Natural killer cell (primary cell): ENCODE data around the gene HSPA5. TPM values are rescaled to one million over a fixed set of nuclear protein-coding genes. Genes with fewer than 3 reads are reported as not detected.
A peak's percentile ranks its signal among the peaks of the same experiment; 100 is the strongest.
"Not testable (repeated sequence)": the region's sequence is repeated elsewhere in the genome, so short reads cannot be mapped to it uniquely, and the experiment has no call there.

Experiments used
- ATAC-seq, 3 donors: fragments of 150-1000 bp in 2 of 3; fragments of 200-7000 bp in 1 of 3; cut with Tn5 transposase; 1 replicate in 1 of 3; 2 replicates in 2 of 3; pipeline ENCODE4 v1.10.0; 2021; ENCODE audit warnings: mild to moderate bottlenecking in 2 of 3, moderate library complexity in 2 of 3
- DNase-seq, 2 donors: peaks; one replicate each; pipeline versions ENCODE4 v3.0.0 to v3.0.0-alpha.2; 2013 to 2021; ENCODE audit warnings: mixed read lengths in 1 of 2
- H3K27ac ChIP-seq: one replicate; pipeline ENCODE4 v1.5.1; 2013; ENCODE audit warnings: mild to moderate bottlenecking, low read length
- H3K27me3 ChIP-seq: one replicate; pipeline ENCODE4 v1.6.1; 2013; ENCODE audit warnings: low read length; ENCODE audit not compliant: control insufficient read depth, insufficient read depth
- H3K36me3 ChIP-seq: one replicate; pipeline ENCODE4 v1.6.1; 2013; ENCODE audit warnings: low read length; ENCODE audit not compliant: control insufficient read depth, insufficient read depth
- H3K4me1 ChIP-seq: one replicate; pipeline ENCODE4 v1.6.1; 2013; ENCODE audit warnings: low read length; ENCODE audit not compliant: control insufficient read depth, insufficient read depth
- H3K4me3 ChIP-seq: one replicate; pipeline ENCODE4 v1.5.1; 2013; ENCODE audit warnings: low read length
- H3K9me3 ChIP-seq: one replicate; pipeline ENCODE4 v1.6.1; 2013; ENCODE audit warnings: low read length; ENCODE audit not compliant: control insufficient read depth, insufficient read depth
- H3K27ac Mint-ChIP-seq, 2 donors: one replicate each; pipeline ENCODE4 v1.8.0; 2022; ENCODE audit warnings: mild to moderate bottlenecking in 2 of 2, mixed read lengths in 2 of 2, moderate library complexity in 1 of 2
- H3K27me3 Mint-ChIP-seq, 2 donors: one replicate each; pipeline ENCODE4 v1.8.0; 2022; ENCODE audit warnings: low read depth in 2 of 2, mixed read lengths in 2 of 2
- H3K36me3 Mint-ChIP-seq: one replicate; pipeline ENCODE4 v1.8.0; 2022; ENCODE audit warnings: mixed read lengths
- H3K4me1 Mint-ChIP-seq, 2 donors: one replicate each; pipeline ENCODE4 v1.8.0; 2022; ENCODE audit warnings: mixed read lengths in 2 of 2
- H3K4me3 Mint-ChIP-seq: one replicate; pipeline ENCODE4 v1.8.0; 2022; ENCODE audit warnings: mild to moderate bottlenecking, moderate library complexity, mixed read lengths
- H3K9me3 Mint-ChIP-seq, 2 donors: one replicate each; pipeline ENCODE4 v1.8.0; 2022; ENCODE audit warnings: mixed read lengths in 2 of 2
- WGBS: methylation state at CpG from one replicate; pipeline ENCODE4 v1.1.7; 2013; ENCODE audit warnings: missing lambda C conversion rate; ENCODE audit not compliant: insufficient coverage; 5-methylcytosine and 5-hydroxymethylcytosine counted together
- intact Hi-C: fragments of 100-400 bp; cut with micrococcal nuclease; formaldehyde crosslinking; loops from one replicate; pipeline ENCODE4 v1.14.2; 2022
- total RNA-seq, 4 donors: library from RNA; stranded (reverse); fragments of 120-200 nt in 1 of 4; gene quantifications; one replicate each; pipeline versions ENCODE4 v1.2.3 to v1.2.4, GENCODE V29; 2013 to 2022
- TF ChIP-seq, protein P1 (sequence below): fragments of 200-600 bp; IDR thresholded peaks from one replicate; pipeline ENCODE4 v1.8.0; 2022; ENCODE audit warnings: antibody characterized with exemption

HSPA5 gene
- total RNA-seq, 3 donors from 2014 or later (not counting 1 experiment from before 2014, with no cell fraction given) = 222 to 281 (median 275) TPM

DNA sequence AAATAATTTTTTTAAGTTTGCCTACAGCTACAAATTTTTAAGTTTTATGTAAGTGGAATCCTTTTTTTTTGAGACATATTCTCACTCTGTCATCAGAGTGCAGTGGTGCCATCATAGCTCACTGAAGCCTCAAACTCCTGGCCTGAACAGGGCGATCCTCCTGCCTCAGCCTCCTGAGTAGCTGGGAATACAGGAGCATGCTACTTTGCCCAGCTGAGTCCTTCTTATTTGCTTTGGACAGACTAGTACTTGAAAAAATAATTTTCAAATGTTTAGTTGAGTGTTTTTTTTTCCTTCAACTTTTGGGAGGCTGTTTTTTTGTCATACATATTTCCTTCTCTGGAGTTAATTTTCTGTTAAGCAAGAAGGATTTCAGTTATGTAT lies 27.9 kb upstream of the HSPA5 start:
- intact Hi-C loops = no loop called here
- ATAC-seq = no peak
- no peaks in the 10 kb centered on the region for H3K9me3 ChIP-seq
- H3K4me3 ChIP-seq = no peak overlapping the region
- peaks cover 4% of the 10 kb centered on the region for H3K36me3 ChIP-seq
- H3K27me3 ChIP-seq = no peaks in the 10 kb centered on the region
- Mint-ChIP-seq H3K4me1 (peaks cover 31 to 35% of the 10 kb centered on the region in 2 donors), H3K27me3 (no peaks in the 10 kb centered on the region), H3K9me3 (no peaks in the 10 kb centered on the region), H3K4me3 (no peak overlapping the region), H3K27ac (peak overlapping the region in 1 of 2 donors; percentile 50), H3K36me3 (no peaks in the 10 kb centered on the region)
- H3K27ac ChIP-seq = no peak overlapping the region
- WGBS = 100% methylated on average over 1 of the region's 1 CpG
- TF ChIP-seq, protein P1, sequence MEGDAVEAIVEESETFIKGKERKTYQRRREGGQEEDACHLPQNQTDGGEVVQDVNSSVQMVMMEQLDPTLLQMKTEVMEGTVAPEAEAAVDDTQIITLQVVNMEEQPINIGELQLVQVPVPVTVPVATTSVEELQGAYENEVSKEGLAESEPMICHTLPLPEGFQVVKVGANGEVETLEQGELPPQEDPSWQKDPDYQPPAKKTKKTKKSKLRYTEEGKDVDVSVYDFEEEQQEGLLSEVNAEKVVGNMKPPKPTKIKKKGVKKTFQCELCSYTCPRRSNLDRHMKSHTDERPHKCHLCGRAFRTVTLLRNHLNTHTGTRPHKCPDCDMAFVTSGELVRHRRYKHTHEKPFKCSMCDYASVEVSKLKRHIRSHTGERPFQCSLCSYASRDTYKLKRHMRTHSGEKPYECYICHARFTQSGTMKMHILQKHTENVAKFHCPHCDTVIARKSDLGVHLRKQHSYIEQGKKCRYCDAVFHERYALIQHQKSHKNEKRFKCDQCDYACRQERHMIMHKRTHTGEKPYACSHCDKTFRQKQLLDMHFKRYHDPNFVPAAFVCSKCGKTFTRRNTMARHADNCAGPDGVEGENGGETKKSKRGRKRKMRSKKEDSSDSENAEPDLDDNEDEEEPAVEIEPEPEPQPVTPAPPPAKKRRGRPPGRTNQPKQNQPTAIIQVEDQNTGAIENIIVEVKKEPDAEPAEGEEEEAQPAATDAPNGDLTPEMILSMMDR = no peak
- no peak for DNase-seq
- no peaks in the 10 kb centered on the region for H3K4me1 ChIP-seq

DNA sequence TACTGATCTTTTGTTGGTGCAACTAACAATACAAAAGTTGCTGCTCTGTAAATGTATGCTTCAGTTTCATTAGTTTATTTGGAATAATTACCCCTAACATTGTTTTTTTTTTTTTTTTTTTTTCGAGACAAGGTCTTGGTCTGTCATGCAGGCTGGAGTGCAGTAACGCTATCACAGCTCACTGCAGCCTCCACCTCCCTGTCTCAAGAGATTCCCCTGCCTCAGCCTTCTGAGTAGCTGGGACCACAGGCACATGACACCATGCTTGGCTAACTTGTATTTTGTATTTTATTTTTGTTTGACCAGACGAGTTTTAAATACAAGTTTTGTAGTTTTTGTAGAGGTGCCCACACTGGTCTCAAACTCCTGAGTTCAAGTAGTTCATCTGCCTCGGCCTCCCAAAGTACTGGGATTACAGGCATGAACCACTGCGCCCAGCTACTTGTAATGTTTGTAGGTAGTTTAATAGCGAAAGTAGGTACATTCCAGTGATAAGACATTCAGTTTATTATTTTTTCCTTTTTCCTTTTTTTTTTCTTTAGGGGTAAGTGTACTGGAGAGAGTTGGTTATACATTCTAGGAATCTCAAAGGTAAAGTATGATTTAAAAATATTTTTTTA lies 27.4 kb upstream of the HSPA5 start:
- no peaks in the 10 kb centered on the region for H3K27me3 Mint-ChIP-seq
- peaks cover 4% of the 10 kb centered on the region for H3K36me3 ChIP-seq
- H3K4me1 ChIP-seq = no peaks in the 10 kb centered on the region
- no peak overlapping the region for H3K27ac ChIP-seq
- intact Hi-C loops = no loop called here
- H3K9me3 Mint-ChIP-seq = no peaks in the 10 kb centered on the region
- no peak overlapping the region for H3K4me3 ChIP-seq
- H3K36me3 Mint-ChIP-seq = no peaks in the 10 kb centered on the region
- no peaks in the 10 kb centered on the region for H3K9me3 ChIP-seq
- H3K27me3 ChIP-seq = no peaks in the 10 kb centered on the region
- H3K4me1 Mint-ChIP-seq = peaks cover 35 to 38% of the 10 kb centered on the region in 2 donors
- peak overlapping the region; percentile 20 to 50 for H3K27ac Mint-ChIP-seq
- no peak for ATAC-seq
- 78% methylated on average over 3 of the region's 6 CpGs for WGBS
- TF ChIP-seq, protein P1 = no peak
- no peak overlapping the region for H3K4me3 Mint-ChIP-seq
- DNase-seq = no peak

DNA sequence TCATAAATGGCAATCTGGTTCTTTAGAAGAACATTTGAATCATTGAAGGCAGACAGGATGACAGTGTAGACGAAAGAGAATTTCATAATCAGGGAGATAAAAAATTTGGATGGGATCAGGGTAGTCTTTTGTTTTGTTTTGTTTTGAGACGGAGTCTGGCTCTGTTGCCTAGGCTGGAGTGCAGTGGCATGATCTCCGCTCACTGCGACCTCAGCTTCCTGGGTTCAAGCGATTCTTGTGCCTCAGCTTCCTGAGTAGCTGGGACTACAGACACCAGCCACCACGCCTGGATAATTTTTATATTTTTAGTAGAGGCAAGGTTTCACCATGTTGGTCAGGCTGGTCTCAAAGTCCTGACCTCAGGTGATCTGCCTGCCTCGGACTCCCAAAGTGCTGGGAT lies 22.9 kb upstream of the HSPA5 start:
- H3K4me3 ChIP-seq, H3K36me3 ChIP-seq, H3K27me3 Mint-ChIP-seq, H3K27ac ChIP-seq, intact Hi-C loops, H3K9me3 ChIP-seq, ATAC-seq, H3K9me3 Mint-ChIP-seq, H3K36me3 Mint-ChIP-seq, H3K27me3 ChIP-seq: not testable (repeated sequence)
- peak overlapping the region; percentile 28 for H3K4me3 Mint-ChIP-seq
- H3K27ac Mint-ChIP-seq = peak overlapping the region in 1 of 2 donors; percentile 46
- H3K4me1 Mint-ChIP-seq = peaks cover 35 to 56% of the 10 kb centered on the region in 2 donors
- 52% methylated on average over 7 of the region's 7 CpGs for WGBS
- peak in 1 of 2 donors; percentile 43 for DNase-seq
- H3K4me1 ChIP-seq = peaks cover 14% of the 10 kb centered on the region

- H3K27me3 Mint-ChIP-seq = no peaks in the 10 kb centered on the region
- no peaks in the 10 kb centered on the region for H3K36me3 Mint-ChIP-seq
- WGBS = 27% methylated on average over 9 of the region's 11 CpGs
- peak overlapping the region; percentile 90 to 97 for H3K27ac Mint-ChIP-seq
- peak overlapping the region; percentile 95 for H3K27ac ChIP-seq
- DNase-seq (peak in 1 of 2 donors; percentile 44), ATAC-seq (peak in 1 of 3 donors; percentile 16)
- H3K9me3 ChIP-seq = no peaks in the 10 kb centered on the region
- H3K4me1 Mint-ChIP-seq = peaks cover 35 to 48% of the 10 kb centered on the region in 2 donors
- TF ChIP-seq, protein P1 = no peak
- H3K9me3 Mint-ChIP-seq = no peaks in the 10 kb centered on the region
- H3K4me3 ChIP-seq = peak overlapping the region; percentile 91
- peaks cover 14% of the 10 kb centered on the region for H3K4me1 ChIP-seq
- H3K27me3 ChIP-seq = no peaks in the 10 kb centered on the region
- intact Hi-C loops = no loop called here
- H3K36me3 ChIP-seq = peaks cover 4% of the 10 kb centered on the region
- H3K4me3 Mint-ChIP-seq = peak overlapping the region; percentile 100
Measured at GRCh38 chr9:125262294-125262991, 21.3 kb upstream of the HSPA5 start.
